Immature natural killer cell (primary cell): ENCODE data around the gene PLPP3. TPM values are rescaled to one million over a fixed set of nuclear protein-coding genes. Genes with fewer than 3 reads are reported as not detected.

Source experiments
- DNase-seq, 3 donors: peaks; one replicate each; pipeline ENCODE4 v3.0.0; 2022; ENCODE audit warnings: mixed read lengths in 1 of 3
- H3K27ac Mint-ChIP-seq, 6 donors: one replicate each; pipeline ENCODE4 v1.8.0; 2020; ENCODE audit warnings: mixed read lengths in 6 of 6, mild to moderate bottlenecking in 5 of 6, inconsistent platforms in 4 of 6, moderate library complexity in 3 of 6
- H3K27me3 Mint-ChIP-seq, 3 donors: one replicate each; pipeline ENCODE4 v1.8.0; 2020 to 2021; ENCODE audit warnings: low read depth in 3 of 3, mild to moderate bottlenecking in 3 of 3, mixed read lengths in 3 of 3, moderate library complexity in 3 of 3, inconsistent platforms in 1 of 3
- H3K36me3 Mint-ChIP-seq, 3 donors: one replicate each; pipeline ENCODE4 v1.8.0; 2020; ENCODE audit warnings: mixed read lengths in 3 of 3, inconsistent platforms in 2 of 3, mild to moderate bottlenecking in 2 of 3
- H3K4me1 Mint-ChIP-seq, 2 donors: one replicate each; pipeline ENCODE4 v1.8.0; 2020; ENCODE audit warnings: inconsistent platforms in 2 of 2, mild to moderate bottlenecking in 2 of 2, mixed read lengths in 2 of 2, moderate library complexity in 1 of 2
- H3K4me3 Mint-ChIP-seq, 5 donors: one replicate each; pipeline ENCODE4 v1.8.0; 2020; ENCODE audit warnings: mild to moderate bottlenecking in 5 of 5, mixed read lengths in 5 of 5, inconsistent platforms in 3 of 5, moderate library complexity in 3 of 5
- H3K9me3 Mint-ChIP-seq, 6 donors: one replicate each; pipeline ENCODE4 v1.8.0; 2020; ENCODE audit warnings: mild to moderate bottlenecking in 6 of 6, mixed read lengths in 6 of 6, inconsistent platforms in 4 of 6, moderate library complexity in 3 of 6
- polyA plus RNA-seq, 3 donors: library from polyadenylated mRNA; unstranded; fragments of 300-500 nt; fragmentation: Illumina TruSeq; gene quantifications; one replicate each; pipeline ENCODE4 v1.2.3, GENCODE V29; 2021

Gene PLPP3
- polyA plus RNA-seq, 3 donors from 2014 or later: not detected

GRCh38 chr1:56481140-56481694 is 98.1 kb downstream of the PLPP3 start:
- no peaks in the 10 kb centered on the region for H3K36me3 Mint-ChIP-seq
- H3K9me3 Mint-ChIP-seq: peaks cover 0 to 6% (median 1%) of the 10 kb centered on the region in 6 donors
- peaks cover 5 to 16% (median 10%) of the 10 kb centered on the region in 3 donors for H3K27me3 Mint-ChIP-seq
- no peak overlapping the region for H3K27ac Mint-ChIP-seq
- no peaks in the 10 kb centered on the region for H3K4me1 Mint-ChIP-seq
- no peak overlapping the region for H3K4me3 Mint-ChIP-seq
- DNase-seq: no peak

DNA sequence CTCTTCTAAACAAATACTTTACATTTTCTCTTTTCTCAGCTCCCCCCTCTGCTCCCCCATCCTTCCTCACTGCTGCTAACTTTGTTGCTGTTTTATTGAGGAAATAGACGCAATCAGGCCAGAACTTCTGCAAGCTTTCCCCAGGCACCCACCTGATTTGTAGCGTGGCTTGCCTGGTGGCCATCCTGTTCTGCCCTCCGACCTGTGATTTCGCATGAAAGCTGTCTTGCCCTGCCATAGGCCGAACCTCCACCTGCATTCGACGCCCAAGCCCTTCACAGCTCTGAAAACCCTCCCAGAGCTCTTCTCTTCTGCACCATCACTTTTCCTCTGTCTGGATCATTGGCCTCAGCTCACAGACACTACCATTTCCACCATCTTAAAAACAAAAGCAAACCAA is 100.6 kb downstream of the PLPP3 start:
- H3K27me3 Mint-ChIP-seq: peaks cover 8 to 18% (median 11%) of the 10 kb centered on the region in 3 donors
- DNase-seq: no peak
- H3K4me1 Mint-ChIP-seq: no peaks in the 10 kb centered on the region
- H3K4me3 Mint-ChIP-seq: no peak overlapping the region
- peaks cover 0 to 6% (median 0%) of the 10 kb centered on the region in 6 donors for H3K9me3 Mint-ChIP-seq
- no peak overlapping the region for H3K27ac Mint-ChIP-seq
- H3K36me3 Mint-ChIP-seq: no peaks in the 10 kb centered on the region

- H3K27me3 Mint-ChIP-seq: peaks cover 8 to 18% (median 11%) of the 10 kb centered on the region in 3 donors
- H3K4me3 Mint-ChIP-seq: no peak overlapping the region
- H3K36me3 Mint-ChIP-seq: no peaks in the 10 kb centered on the region
- no peak for DNase-seq
- peaks cover 5 to 7% of the 10 kb centered on the region in 2 donors for H3K4me1 Mint-ChIP-seq
- H3K27ac Mint-ChIP-seq: no peak overlapping the region
- peaks cover 0 to 6% (median 0%) of the 10 kb centered on the region in 6 donors for H3K9me3 Mint-ChIP-seq
Observed at GRCh38 chr1:56477164-56478111, 101.9 kb downstream of the PLPP3 start.

- H3K4me3 Mint-ChIP-seq: no peak overlapping the region
- no peak overlapping the region for H3K27ac Mint-ChIP-seq
- H3K4me1 Mint-ChIP-seq: peaks cover 5 to 8% of the 10 kb centered on the region in 2 donors
- H3K9me3 Mint-ChIP-seq: peaks cover 0 to 6% (median 0%) of the 10 kb centered on the region in 6 donors
- H3K27me3 Mint-ChIP-seq: peaks cover 7 to 15% (median 11%) of the 10 kb centered on the region in 3 donors
- no peak for DNase-seq
- H3K36me3 Mint-ChIP-seq: no peaks in the 10 kb centered on the region
Observed at GRCh38 chr1:56473582-56474270, 105.6 kb downstream of the PLPP3 start.

DNA sequence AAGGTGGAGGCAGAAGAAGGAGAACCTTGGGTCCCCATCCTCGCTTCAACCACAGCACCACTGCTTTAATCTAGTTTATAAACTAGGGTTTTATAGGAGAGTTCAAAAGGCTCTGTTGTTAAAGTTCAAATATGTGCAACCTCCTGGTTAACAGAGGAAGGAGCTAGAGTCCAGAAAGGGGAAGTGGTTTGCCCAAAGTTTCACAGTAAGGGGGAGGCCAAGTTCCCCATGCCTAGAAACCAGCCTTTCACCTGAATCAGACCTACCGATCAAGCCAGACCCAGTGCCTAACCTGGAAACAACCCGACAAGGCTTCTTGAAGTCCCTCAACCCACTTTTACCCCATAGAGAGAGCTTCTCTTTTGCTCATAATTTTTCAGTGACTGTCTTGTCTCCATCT is 106.5 kb downstream of the PLPP3 start:
- Mint-ChIP-seq H3K9me3 (peaks cover 0 to 7% (median 0%) of the 10 kb centered on the region in 6 donors), H3K27ac (no peak overlapping the region), H3K4me3 (peak overlapping the region in 1 of 5 donors; percentile 14), H3K27me3 (peaks cover 6 to 11% (median 7%) of the 10 kb centered on the region in 3 donors), H3K4me1 (peaks cover 5 to 8% of the 10 kb centered on the region in 2 donors), H3K36me3 (no peaks in the 10 kb centered on the region)
- DNase-seq: peak; percentile 2 to 18 (median 17)

- DNase-seq: no peak
- H3K4me1 Mint-ChIP-seq: peaks cover 5 to 8% of the 10 kb centered on the region in 2 donors
- no peaks in the 10 kb centered on the region for H3K36me3 Mint-ChIP-seq
- no peak overlapping the region for H3K4me3 Mint-ChIP-seq
- no peak overlapping the region for H3K27ac Mint-ChIP-seq
- peaks cover 0 to 2% (median 2%) of the 10 kb centered on the region in 3 donors for H3K27me3 Mint-ChIP-seq
- H3K9me3 Mint-ChIP-seq: peaks cover 0 to 6% (median 0%) of the 10 kb centered on the region in 6 donors
Observed at GRCh38 chr1:56469640-56470371, 109.6 kb downstream of the PLPP3 start.

DNA sequence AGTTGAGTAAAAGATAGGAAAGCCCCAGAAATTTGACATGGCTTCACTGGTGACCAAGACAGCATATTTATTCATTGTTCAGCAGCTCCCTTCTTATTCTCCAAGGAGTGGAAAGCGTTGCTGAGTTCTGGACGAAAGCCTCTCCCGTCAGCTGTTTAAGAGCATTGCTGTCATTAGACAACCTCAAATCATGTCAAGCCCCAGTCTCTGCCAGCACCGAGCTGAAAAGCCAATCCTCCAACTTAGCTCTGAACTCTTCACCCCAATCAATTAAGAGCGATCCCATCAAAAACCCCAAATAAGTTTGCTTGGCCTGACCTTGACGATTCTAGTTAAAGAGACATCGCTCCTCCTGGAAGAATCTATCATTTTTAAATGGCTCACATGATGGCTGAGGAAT is 110.8 kb downstream of the PLPP3 start:
- no peak for DNase-seq
- Mint-ChIP-seq H3K9me3 (peaks cover 0 to 8% (median 0%) of the 10 kb centered on the region in 6 donors), H3K27me3 (peaks cover 0 to 2% (median 2%) of the 10 kb centered on the region in 3 donors), H3K4me3 (no peak overlapping the region), H3K4me1 (peaks cover 5 to 8% of the 10 kb centered on the region in 2 donors), H3K36me3 (no peaks in the 10 kb centered on the region), H3K27ac (no peak overlapping the region)

DNA sequence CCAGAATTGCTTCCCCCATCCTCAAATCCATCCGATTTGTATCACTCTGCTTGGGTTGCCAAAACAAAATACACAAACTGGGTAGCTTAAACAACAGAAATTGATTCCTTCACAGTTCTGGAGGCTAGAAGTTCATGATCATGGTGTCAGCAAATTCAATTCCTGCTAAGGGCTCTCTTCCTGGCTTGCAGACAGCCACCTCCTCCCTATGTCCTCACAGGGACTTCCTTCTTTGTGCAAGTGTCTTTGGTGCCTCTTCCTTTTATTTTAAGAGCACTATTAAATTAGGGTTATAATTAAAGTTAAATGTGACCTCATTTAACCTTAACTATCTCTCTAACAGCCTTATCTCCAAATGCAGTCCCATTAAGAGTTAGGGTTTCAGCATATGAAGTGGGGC is 112.8 kb downstream of the PLPP3 start:
- no peaks in the 10 kb centered on the region for H3K4me1 Mint-ChIP-seq
- H3K9me3 Mint-ChIP-seq: peaks cover 0 to 8% (median 0%) of the 10 kb centered on the region in 6 donors
- no peak overlapping the region for H3K4me3 Mint-ChIP-seq
- no peak for DNase-seq
- H3K36me3 Mint-ChIP-seq: no peaks in the 10 kb centered on the region
- peaks cover 0 to 5% (median 2%) of the 10 kb centered on the region in 3 donors for H3K27me3 Mint-ChIP-seq
- no peak overlapping the region for H3K27ac Mint-ChIP-seq

DNA sequence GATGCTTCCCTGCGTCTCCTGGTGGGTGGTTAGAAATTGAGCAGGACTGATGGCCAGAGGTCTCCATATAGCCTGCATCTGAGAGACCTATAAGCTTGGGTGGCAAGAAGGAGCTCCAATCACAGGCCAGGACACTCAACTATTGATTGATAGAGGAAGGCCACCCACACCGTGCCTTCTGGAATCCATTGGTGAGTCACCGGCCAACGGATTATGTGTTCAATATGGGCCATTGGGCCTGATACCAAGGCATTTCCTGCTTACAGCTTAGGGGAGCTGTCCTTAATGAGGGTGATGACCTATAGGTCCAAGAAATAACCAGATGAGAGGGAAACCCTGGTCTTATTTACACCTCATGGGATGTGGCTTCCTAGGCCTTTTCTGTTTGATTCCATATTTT is 115.1 kb downstream of the PLPP3 start:
- H3K36me3 Mint-ChIP-seq: no peaks in the 10 kb centered on the region
- H3K27me3 Mint-ChIP-seq: peaks cover 0 to 3% (median 2%) of the 10 kb centered on the region in 3 donors
- peaks cover 0 to 8% (median 0%) of the 10 kb centered on the region in 6 donors for H3K9me3 Mint-ChIP-seq
- H3K4me3 Mint-ChIP-seq: no peak overlapping the region
- H3K27ac Mint-ChIP-seq: no peak overlapping the region
- no peak for DNase-seq
- no peaks in the 10 kb centered on the region for H3K4me1 Mint-ChIP-seq

DNA sequence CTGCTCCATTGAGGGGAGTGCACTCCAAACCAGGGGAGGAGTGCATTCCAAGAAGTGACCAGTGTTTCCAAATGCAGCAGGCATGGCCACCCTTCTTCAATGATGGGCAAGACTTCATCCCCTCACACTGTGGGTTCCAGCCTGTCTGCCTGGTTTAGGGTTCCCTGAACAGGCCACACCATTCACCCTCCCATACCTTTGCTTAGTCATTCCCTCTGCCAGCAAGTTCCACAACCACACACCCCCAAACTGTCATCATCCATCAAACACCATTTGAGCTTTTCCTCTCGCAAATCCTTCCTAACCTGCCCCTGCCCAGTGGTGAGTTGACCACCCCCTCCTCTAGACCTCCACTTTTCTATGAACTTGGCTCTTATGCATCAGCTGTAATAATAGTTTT is 116.0 kb downstream of the PLPP3 start:
- no peak for DNase-seq
- no peak overlapping the region for H3K4me3 Mint-ChIP-seq
- no peak overlapping the region for H3K27ac Mint-ChIP-seq
- peaks cover 0 to 3% (median 2%) of the 10 kb centered on the region in 3 donors for H3K27me3 Mint-ChIP-seq
- peaks cover 0 to 5% (median 0%) of the 10 kb centered on the region in 6 donors for H3K9me3 Mint-ChIP-seq
- no peaks in the 10 kb centered on the region for H3K36me3 Mint-ChIP-seq
- H3K4me1 Mint-ChIP-seq: no peaks in the 10 kb centered on the region

DNA sequence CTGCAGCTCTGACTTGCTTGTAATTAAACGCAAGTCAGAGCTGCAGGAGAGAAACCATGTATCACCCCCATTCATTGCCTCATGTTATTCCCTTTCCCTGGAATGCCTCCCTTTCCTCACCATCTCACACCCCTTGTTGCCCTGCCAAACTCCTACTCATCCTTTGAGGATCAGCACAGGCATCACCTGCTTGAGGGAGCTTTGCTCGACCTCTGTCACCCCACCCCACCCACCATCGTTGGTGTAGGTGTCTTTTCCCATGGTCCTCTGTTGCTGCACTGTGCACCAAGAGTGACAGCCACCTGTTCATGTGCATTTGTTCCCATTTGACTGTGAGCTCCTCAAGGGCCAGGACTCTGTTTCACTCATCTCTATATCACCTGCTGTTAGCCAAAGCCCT is 117.2 kb downstream of the PLPP3 start:
- no peak for DNase-seq
- H3K27me3 Mint-ChIP-seq: peaks cover 0 to 3% (median 2%) of the 10 kb centered on the region in 3 donors
- no peaks in the 10 kb centered on the region for H3K4me1 Mint-ChIP-seq
- no peak overlapping the region for H3K4me3 Mint-ChIP-seq
- H3K27ac Mint-ChIP-seq: no peak overlapping the region
- peaks cover 0 to 5% (median 0%) of the 10 kb centered on the region in 6 donors for H3K9me3 Mint-ChIP-seq
- H3K36me3 Mint-ChIP-seq: no peaks in the 10 kb centered on the region

DNA sequence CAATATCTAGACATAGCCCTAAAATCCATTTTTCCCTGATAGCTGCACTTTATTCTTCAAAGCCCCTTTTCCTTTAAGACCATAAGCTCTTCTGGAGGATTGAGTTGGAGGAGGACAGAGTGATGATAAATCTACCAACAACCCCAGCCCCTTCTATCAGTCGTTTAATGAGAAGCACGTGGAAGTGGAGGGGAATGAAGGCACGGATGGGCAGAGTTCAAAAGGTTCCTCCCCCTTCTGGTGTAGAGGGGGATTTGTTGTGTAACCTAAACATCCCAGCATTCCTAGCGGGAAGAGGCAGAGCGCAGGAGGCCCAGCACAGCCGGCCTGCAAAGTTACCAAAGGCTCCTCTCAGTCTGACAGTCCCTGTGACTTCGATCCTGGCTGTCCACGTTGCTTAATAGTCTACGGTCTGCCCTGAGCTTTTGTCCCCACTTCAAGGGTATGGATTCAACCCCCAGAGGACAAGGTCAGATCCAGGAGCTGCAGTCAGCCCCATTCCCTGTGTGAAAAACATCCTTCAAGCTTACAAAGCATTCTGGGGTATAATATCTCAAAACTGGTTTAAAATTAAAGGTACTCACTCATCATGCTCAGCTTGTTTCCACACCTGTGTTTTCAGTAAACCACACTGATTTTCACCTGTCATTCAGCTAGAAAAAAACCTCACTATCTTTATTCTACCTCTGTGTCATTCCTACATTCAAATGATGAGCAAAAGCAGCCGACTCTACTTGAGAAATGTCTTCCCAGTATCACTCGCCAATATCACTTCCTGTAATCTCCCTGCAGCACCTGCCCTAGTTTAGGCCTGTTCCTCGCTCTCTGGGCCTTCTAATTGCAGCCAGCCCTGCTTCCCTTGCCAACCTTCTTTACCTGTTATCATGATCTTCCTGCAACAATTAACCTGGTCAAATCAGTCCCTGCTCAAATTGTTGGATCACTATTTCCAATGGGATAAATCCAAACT is 117.9 kb downstream of the PLPP3 start:
- H3K4me3 Mint-ChIP-seq: no peak overlapping the region
- H3K36me3 Mint-ChIP-seq: no peaks in the 10 kb centered on the region
- no peak for DNase-seq
- H3K27ac Mint-ChIP-seq: no peak overlapping the region
- no peaks in the 10 kb centered on the region for H3K4me1 Mint-ChIP-seq
- peaks cover 0 to 5% (median 0%) of the 10 kb centered on the region in 6 donors for H3K9me3 Mint-ChIP-seq
- peaks cover 0 to 5% (median 2%) of the 10 kb centered on the region in 3 donors for H3K27me3 Mint-ChIP-seq
